SK-N-SH (cell line): Measurements from ENCODE around the gene SIAH3. TPM values are rescaled to one million over a fixed set of nuclear protein-coding genes. Genes with fewer than 3 reads are reported as not detected.

Experiments used
- CTCF ChIA-PET: fragments of 300-600, 350-600 bp; formaldehyde crosslinking; extraction: SDS; loops from one replicate; lab custom pipeline; 2021; lab: Yijun Ruan, JAX
- POLR2A ChIA-PET: fragments of 350-600 bp; sonication (Branson Sonifier 250); formaldehyde crosslinking; extraction: SDS; loops from one replicate; lab custom pipeline; 2020; ENCODE audit warnings: antibody characterized with exemption, inconsistent platforms; lab: Yijun Ruan, JAX
- DNase-seq: peaks from one replicate; pipeline ENCODE4 v3.0.0; 2012
- H2AFZ ChIP-seq: fragments of 200-600 bp; sonication (generic); 2 replicates; pipeline ENCODE4 v1.8.1; 2016; ENCODE audit warnings: antibody characterized with exemption, mild to moderate bottlenecking, low read depth
- H3F3A ChIP-seq: fragments of 200-600 bp; sonication (generic); replicated peaks from 2 replicates; pipeline ENCODE3; 2016; ENCODE audit warnings: antibody characterized with exemption, mild to moderate bottlenecking; ENCODE audit not compliant: insufficient read depth
- H3K27ac ChIP-seq, 2 experiments: fragments of 200-500 bp in 1 of 2; fragments of 200-600 bp in 1 of 2; sonication (Bioruptor generic) in 1 of 2; sonication (generic), shearing (Covaris generic) in 1 of 2; 2 replicates each; pipeline versions ENCODE4 v1.5.1 to v1.6.1; 2014 to 2016; ENCODE audit warnings: low read depth in 2 of 2, inconsistent platforms in 1 of 2, low read length in 1 of 2, mild to moderate bottlenecking in 1 of 2, mixed read lengths in 1 of 2
- H3K27me3 ChIP-seq: fragments of 200-600 bp; sonication (generic), shearing (Covaris generic); 2 replicates; pipeline ENCODE4 v1.6.1; 2016; ENCODE audit warnings: mixed run types; ENCODE audit not compliant: insufficient read depth
- H3K36me3 ChIP-seq, 2 experiments: fragments of 200-500 bp in 1 of 2; fragments of 200-600 bp in 1 of 2; sonication (Bioruptor generic) in 1 of 2; sonication (generic) in 1 of 2; replicated peaks in 1 of 2; 2 replicates each; pipeline versions ENCODE3 to v1.5.1; 2014 to 2016; ENCODE audit warnings: low read length in 1 of 2, mild to moderate bottlenecking in 1 of 2; ENCODE audit not compliant: insufficient read depth in 2 of 2, control insufficient read depth in 1 of 2
- H3K4me1 ChIP-seq, 2 experiments: fragments of 200-500 bp in 1 of 2; fragments of 200-600 bp in 1 of 2; sonication (Bioruptor generic) in 1 of 2; sonication (generic), shearing (Covaris generic) in 1 of 2; 2 replicates each; pipeline versions ENCODE4 v1.5.1 to v1.6.1; 2014 to 2016; ENCODE audit warnings: low read depth in 1 of 2, low read length in 1 of 2, mixed run types in 1 of 2; ENCODE audit not compliant: insufficient read depth in 2 of 2, control insufficient read depth in 1 of 2
- H3K4me2 ChIP-seq: fragments of 200-600 bp; sonication (generic), shearing (Covaris generic); 2 replicates; pipeline ENCODE4 v1.6.1; 2017; ENCODE audit warnings: mixed run types
- H3K4me3 ChIP-seq, 2 experiments: fragments of 200-500 bp in 1 of 2; fragments of 200-600 bp in 1 of 2; sonication (Bioruptor generic) in 1 of 2; sonication (generic), shearing (Covaris generic) in 1 of 2; 2 replicates each; pipeline versions ENCODE4 v1.5.1 to v1.8.1; 2014 to 2016; ENCODE audit warnings: low read depth in 2 of 2, inconsistent platforms in 1 of 2, low read length in 1 of 2, mild to moderate bottlenecking in 1 of 2, mixed read lengths in 1 of 2, moderate library complexity in 1 of 2
- H3K79me2 ChIP-seq: fragments of 200-600 bp; sonication (generic); 2 replicates; pipeline ENCODE4 v1.8.1; 2017; ENCODE audit warnings: mild to moderate bottlenecking; ENCODE audit not compliant: insufficient read depth
- H3K9ac ChIP-seq: fragments of 200-600 bp; sonication (generic); 2 replicates; pipeline ENCODE4 v1.6.1; 2017; ENCODE audit warnings: mixed run types
- H3K9me2 ChIP-seq: fragments of 200-600 bp; sonication (generic); 2 replicates; pipeline ENCODE4 v1.6.1; 2017; ENCODE audit warnings: mixed run types
- H3K9me3 ChIP-seq: fragments of 200-600 bp; sonication (generic); 2 replicates; pipeline ENCODE4 v1.6.1; 2017; ENCODE audit warnings: mixed run types, mild to moderate bottlenecking, moderate library complexity
- H4K20me1 ChIP-seq: fragments of 200-600 bp; sonication (generic); 2 replicates; pipeline ENCODE4 v1.6.1; 2017; ENCODE audit warnings: mild to moderate bottlenecking, mixed run types; ENCODE audit not compliant: insufficient read depth
- FOXJ3 ChIP-seq: sonication (generic); formaldehyde crosslinking; IDR thresholded peaks from 2 replicates; pipeline ENCODE4 v1.5.1; 2020; ENCODE audit warnings: mild to moderate bottlenecking, missing genetic modification reagents
- FOXM1 ChIP-seq: IDR thresholded peaks from 2 replicates; pipeline ENCODE4 v1.4.0; 2012; ENCODE audit warnings: low read depth, mild to moderate bottlenecking
- IRF3 ChIP-seq: fragments of 150-350 bp; IDR thresholded peaks from 2 replicates; pipeline ENCODE4 v1.6.1; 2016; ENCODE audit warnings: mild to moderate bottlenecking, low read depth, low read length
- MAX ChIP-seq: IDR thresholded peaks from 2 replicates; pipeline ENCODE4 v1.4.0; 2012; ENCODE audit warnings: low read depth
- NFIC ChIP-seq: IDR thresholded peaks from 2 replicates; pipeline ENCODE4 v1.4.0; 2012; ENCODE audit warnings: borderline replicate concordance
- RCOR1 ChIP-seq: fragments of 150-350 bp; IDR thresholded peaks from 2 replicates; pipeline ENCODE4 v1.6.1; 2017; ENCODE audit warnings: antibody characterized with exemption, low read length
- RXRA ChIP-seq: IDR thresholded peaks from 2 replicates; pipeline ENCODE4 v1.4.0; 2012; ENCODE audit warnings: low read depth, mild to moderate bottlenecking, borderline replicate concordance
- SIN3A ChIP-seq: IDR thresholded peaks from 2 replicates; pipeline ENCODE4 v1.6.1; 2012; ENCODE audit warnings: low read depth, mild to moderate bottlenecking, low read length, moderate library complexity, borderline replicate concordance
- TAF1 ChIP-seq: IDR thresholded peaks from 2 replicates; pipeline ENCODE4 v1.6.1; 2012; ENCODE audit warnings: low read depth, mild to moderate bottlenecking, low read length, moderate library complexity, borderline replicate concordance
- TCF12 ChIP-seq: IDR thresholded peaks from 2 replicates; pipeline ENCODE4 v1.4.0; 2012
- YY1 ChIP-seq: IDR thresholded peaks from 2 replicates; pipeline ENCODE4 v1.4.0; 2012; ENCODE audit warnings: low read depth, mild to moderate bottlenecking
- WGBS: methylation state at CpG from one replicate; pipeline ENCODE4 v1.1.6; 2017; ENCODE audit warnings: low lambda C conversion rate; 5-methylcytosine and 5-hydroxymethylcytosine counted together
- polyA plus RNA-seq, 3 experiments: library from polyadenylated mRNA; depleted of rRNA; stranded (reverse); fragments of >200 nt; gene quantifications; 2 replicates each; pipeline ENCODE4 v1.2.3, GENCODE V29; 2012

Gene SIAH3
- polyA plus RNA-seq, 1 of the 3 experiments (the other 2 are of a cell fraction): 0.08 TPM

GRCh38 chr13:45816427-45816826 lies 35.1 kb downstream of the SIAH3 start (continued):
- TF ChIP-seq YY1 (no peak), TAF1 (no peak), IRF3 (no peak)

GRCh38 chr13:45812695-45813372 lies 38.7 kb downstream of the SIAH3 start:
- H4K20me1 ChIP-seq: no peaks in the 10 kb centered on the region
- H3K9ac ChIP-seq: no peak overlapping the region
- CTCF ChIA-PET: interaction anchor here (0.9 kb wide), 1 partner anchor 22 kb away, joined by 4 read pairs; no protein-coding TSS in a partner anchor
- DNase-seq: no peak
- H3K4me2 ChIP-seq: no peak overlapping the region
- no peaks in the 10 kb centered on the region for H3K9me2 ChIP-seq
- POLR2A ChIA-PET: no interaction called here
- H3K27ac ChIP-seq: no peak overlapping the region
- no peaks in the 10 kb centered on the region for H3K9me3 ChIP-seq
- no peak for TF ChIP-seq TCF12
- TF ChIP-seq MAX: no peak
- TF ChIP-seq FOXM1: no peak
- no peak for TF ChIP-seq FOXJ3 (CRISPR knock-in tag)
- TF ChIP-seq NFIC: no peak
- no peak overlapping the region for H3K4me3 ChIP-seq
- no peaks in the 10 kb centered on the region for H3K36me3 ChIP-seq
- H3F3A ChIP-seq: no peaks in the 10 kb centered on the region
- H3K4me1 ChIP-seq: peaks cover 3 to 18% of the 10 kb centered on the region in 2 experiments; a peak in 3 of 4 replicates
- no peaks in the 10 kb centered on the region for H3K79me2 ChIP-seq
- H2AFZ ChIP-seq: no peak overlapping the region
- no peaks in the 10 kb centered on the region; the same call in 1 of the 2 replicates for H3K27me3 ChIP-seq
- 81% methylated on average over 5 of the region's 6 CpGs for WGBS

GRCh38 chr13:45811891-45812694 lies 39.5 kb downstream of the SIAH3 start:
- Histone ChIP-seq H3K4me1 (peaks cover 7 to 18% of the 10 kb centered on the region in 2 experiments; a peak in 3 of 4 replicates), H3K27ac (no peak overlapping the region), H3K9me2 (no peaks in the 10 kb centered on the region), H2AFZ (no peak overlapping the region), H3K9me3 (no peaks in the 10 kb centered on the region), H3F3A (no peaks in the 10 kb centered on the region), H3K79me2 (no peaks in the 10 kb centered on the region), H3K36me3 (no peaks in the 10 kb centered on the region), H3K4me2 (no peak overlapping the region), H3K4me3 (no peak overlapping the region), H3K27me3 (no peaks in the 10 kb centered on the region; the same call in 1 of the 2 replicates), H4K20me1 (no peaks in the 10 kb centered on the region), H3K9ac (no peak overlapping the region)
- CTCF ChIA-PET: no interaction called here
- POLR2A ChIA-PET: no interaction called here
- 46% methylated on average over 6 of the region's 6 CpGs for WGBS
- no peak for DNase-seq
- TF ChIP-seq TCF12 (no peak), RCOR1 (no peak), RXRA (no peak), SIN3A (no peak)
